OCI-LY1 (cell line): ENCODE results near the gene PRKCA.

Experiments
- H2AFZ ChIP-seq: fragments of 200-600 bp; sonication (generic), shearing (Covaris generic); 2 replicates; pipeline ENCODE4 v1.6.0; 2014; ENCODE audit warnings: antibody characterized with exemption, mild to moderate bottlenecking, low read length
- H3F3A ChIP-seq: fragments of 200-600 bp; sonication (generic), shearing (Covaris generic); 2 replicates; pipeline ENCODE4 v1.6.0; 2014; ENCODE audit warnings: mild to moderate bottlenecking, antibody characterized with exemption, low read length, moderate library complexity; ENCODE audit not compliant: insufficient read depth
- H3K27ac ChIP-seq: fragments of 200-600 bp; sonication (generic); 2 replicates; pipeline ENCODE4 v1.5.1; 2014; ENCODE audit warnings: low read length, mixed run types, mild to moderate bottlenecking, low read depth; ENCODE audit not compliant: poor library complexity, severe bottlenecking
- H3K27me3 ChIP-seq: fragments of 200-600 bp; sonication (generic); 2 replicates; pipeline ENCODE4 v1.6.0; 2014; ENCODE audit warnings: antibody characterized with exemption, mild to moderate bottlenecking, low read length, moderate library complexity; ENCODE audit not compliant: insufficient read depth
- H3K36me3 ChIP-seq: fragments of 200-600 bp; sonication (generic); 2 replicates; pipeline ENCODE4 v1.6.1; 2014; ENCODE audit warnings: mild to moderate bottlenecking, antibody characterized with exemption, low read length, moderate library complexity, mixed read lengths; ENCODE audit not compliant: insufficient read depth
- H3K4me1 ChIP-seq: fragments of 200-600 bp; sonication (generic); 2 replicates; pipeline ENCODE4 v1.5.1; 2014; ENCODE audit warnings: mild to moderate bottlenecking, low read length, moderate library complexity; ENCODE audit not compliant: insufficient read depth, severe bottlenecking
- H3K4me2 ChIP-seq: fragments of 200-600 bp; sonication (generic), shearing (Covaris generic); 2 replicates; pipeline ENCODE4 v1.6.1; 2014; ENCODE audit warnings: low read length
- H3K4me3 ChIP-seq: fragments of 200-600 bp; sonication (generic); 2 replicates; pipeline ENCODE4 v1.5.1; 2014; ENCODE audit warnings: low read length, low read depth, mild to moderate bottlenecking, mixed read lengths; ENCODE audit not compliant: poor library complexity, severe bottlenecking
- H3K79me2 ChIP-seq: fragments of 200-600 bp; shearing (Covaris generic); 2 replicates; pipeline ENCODE4 v1.6.1; 2016; ENCODE audit warnings: mixed run types, low read length, mixed read lengths; ENCODE audit not compliant: insufficient read depth
- H3K9ac ChIP-seq: fragments of 200-600 bp; sonication (generic), shearing (Covaris generic); 2 replicates; pipeline ENCODE4 v1.6.1; 2014; ENCODE audit warnings: mild to moderate bottlenecking, low read length, mixed read lengths
- H3K9me2 ChIP-seq: fragments of 200-600 bp; sonication (generic), shearing (Covaris generic); 2 replicates; pipeline ENCODE4 v1.6.1; 2014; ENCODE audit warnings: low read depth, mild to moderate bottlenecking, low read length, mixed read lengths
- H3K9me3 ChIP-seq: fragments of 200-600 bp; shearing (Covaris generic); 2 replicates; pipeline ENCODE4 v1.6.1; 2014; ENCODE audit warnings: low read length, mixed read lengths
- H4K20me1 ChIP-seq: fragments of 200-600 bp; sonication (generic), shearing (Covaris generic); 2 replicates; pipeline ENCODE4 v1.6.0; 2016; ENCODE audit warnings: mild to moderate bottlenecking, low read length; ENCODE audit not compliant: insufficient read depth
- EZH2 ChIP-seq: fragments of 200-600 bp; sonication (generic), shearing (Covaris generic); IDR thresholded peaks from 2 replicates; pipeline ENCODE4 v1.8.0; 2017; ENCODE audit warnings: borderline replicate concordance, mixed run types, mild to moderate bottlenecking, antibody characterized with exemption, low read length, moderate library complexity, mixed read lengths
- TF ChIP-seq, protein P1 (sequence below): fragments of 200-600 bp; sonication (generic), shearing (Covaris generic); IDR thresholded peaks from 2 replicates; pipeline ENCODE4 v1.5.1; 2017; ENCODE audit warnings: mild to moderate bottlenecking, antibody characterized with exemption, low read length, moderate library complexity, mixed read lengths

The PRKCA gene

DNA sequence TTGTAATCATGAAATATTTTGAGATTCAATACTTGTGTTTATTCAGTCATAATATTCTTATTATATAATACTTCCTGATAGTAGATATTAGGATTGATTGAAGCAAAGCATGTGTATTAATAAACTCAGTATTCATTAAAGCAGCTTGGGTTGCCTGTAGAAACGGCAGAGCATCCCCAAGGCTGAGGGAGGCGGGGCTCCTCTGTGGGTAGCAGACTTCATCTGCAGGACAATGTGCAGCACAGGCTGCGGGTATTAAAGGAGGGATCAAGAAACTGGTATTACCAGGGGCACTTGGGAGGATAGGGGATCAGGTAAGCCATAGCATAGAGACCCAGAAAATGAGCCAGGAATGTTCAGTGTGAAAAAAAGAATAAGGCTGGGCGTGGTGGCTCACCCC is 213.6 kb downstream of the PRKCA start:
- Histone ChIP-seq H3K4me2 (no peak overlapping the region), H3K4me3 (no peak overlapping the region), H3K9me3 (no peaks in the 10 kb centered on the region), H3K27me3 (no peaks in the 10 kb centered on the region), H2AFZ (no peak overlapping the region), H3K27ac (no peak overlapping the region), H3K36me3 (no peaks in the 10 kb centered on the region), H4K20me1 (no peaks in the 10 kb centered on the region), H3K9ac (no peak overlapping the region), H3K79me2 (no peaks in the 10 kb centered on the region), H3K9me2 (no peaks in the 10 kb centered on the region), H3F3A (no peaks in the 10 kb centered on the region), H3K4me1 (peaks cover 17% of the 10 kb centered on the region)
- TF ChIP-seq EZH2, result no peak
- TF ChIP-seq, protein P1, sequence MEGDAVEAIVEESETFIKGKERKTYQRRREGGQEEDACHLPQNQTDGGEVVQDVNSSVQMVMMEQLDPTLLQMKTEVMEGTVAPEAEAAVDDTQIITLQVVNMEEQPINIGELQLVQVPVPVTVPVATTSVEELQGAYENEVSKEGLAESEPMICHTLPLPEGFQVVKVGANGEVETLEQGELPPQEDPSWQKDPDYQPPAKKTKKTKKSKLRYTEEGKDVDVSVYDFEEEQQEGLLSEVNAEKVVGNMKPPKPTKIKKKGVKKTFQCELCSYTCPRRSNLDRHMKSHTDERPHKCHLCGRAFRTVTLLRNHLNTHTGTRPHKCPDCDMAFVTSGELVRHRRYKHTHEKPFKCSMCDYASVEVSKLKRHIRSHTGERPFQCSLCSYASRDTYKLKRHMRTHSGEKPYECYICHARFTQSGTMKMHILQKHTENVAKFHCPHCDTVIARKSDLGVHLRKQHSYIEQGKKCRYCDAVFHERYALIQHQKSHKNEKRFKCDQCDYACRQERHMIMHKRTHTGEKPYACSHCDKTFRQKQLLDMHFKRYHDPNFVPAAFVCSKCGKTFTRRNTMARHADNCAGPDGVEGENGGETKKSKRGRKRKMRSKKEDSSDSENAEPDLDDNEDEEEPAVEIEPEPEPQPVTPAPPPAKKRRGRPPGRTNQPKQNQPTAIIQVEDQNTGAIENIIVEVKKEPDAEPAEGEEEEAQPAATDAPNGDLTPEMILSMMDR, result no peak

DNA sequence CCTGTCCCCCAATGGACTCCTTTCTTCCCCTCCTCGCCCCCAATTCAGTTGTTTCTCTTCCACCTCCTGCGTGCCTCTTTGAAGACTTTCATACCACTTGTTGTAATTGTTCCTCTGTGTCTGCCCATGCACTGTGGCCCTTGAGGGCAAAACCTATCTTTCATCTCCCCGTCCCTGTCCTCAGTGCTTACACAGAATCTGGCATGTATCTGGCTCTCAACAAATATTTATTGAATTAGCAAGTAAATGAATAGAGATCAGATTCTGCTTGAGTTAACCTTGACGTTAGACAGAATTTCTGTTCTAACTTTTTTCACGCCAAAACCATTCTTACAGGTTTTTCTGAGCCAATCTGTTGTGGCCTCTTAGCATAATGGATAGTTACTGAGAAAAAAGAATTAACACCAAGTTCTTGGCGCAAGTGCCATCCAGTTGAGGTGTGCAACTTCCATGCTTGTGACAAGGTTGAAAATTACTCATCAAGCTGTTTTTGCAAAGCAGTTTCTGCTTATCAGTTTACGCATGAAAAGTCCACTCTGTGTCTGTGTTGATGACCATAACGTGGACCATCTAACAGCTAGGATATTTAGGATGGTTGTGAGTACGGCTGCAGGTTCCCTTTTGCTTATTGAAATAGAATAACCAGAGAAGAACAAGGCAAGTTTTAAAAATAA is 215.1 kb downstream of the PRKCA start:
- Histone ChIP-seq H3K27ac (peak overlapping the region; percentile 53), H3K36me3 (no peaks in the 10 kb centered on the region), H2AFZ (no peak overlapping the region), H3F3A (no peaks in the 10 kb centered on the region), H3K9me3 (no peaks in the 10 kb centered on the region), H3K9ac (no peak overlapping the region; the same call in 1 of the 2 replicates), H4K20me1 (no peaks in the 10 kb centered on the region), H3K79me2 (no peaks in the 10 kb centered on the region), H3K4me1 (peaks cover 24% of the 10 kb centered on the region), H3K4me2 (peak overlapping the region; percentile 28; the same call in 1 of the 2 replicates), H3K4me3 (no peak overlapping the region), H3K9me2 (no peaks in the 10 kb centered on the region), H3K27me3 (no peaks in the 10 kb centered on the region)
- no peak for TF ChIP-seq EZH2
- TF ChIP-seq, protein P1, result no peak

DNA sequence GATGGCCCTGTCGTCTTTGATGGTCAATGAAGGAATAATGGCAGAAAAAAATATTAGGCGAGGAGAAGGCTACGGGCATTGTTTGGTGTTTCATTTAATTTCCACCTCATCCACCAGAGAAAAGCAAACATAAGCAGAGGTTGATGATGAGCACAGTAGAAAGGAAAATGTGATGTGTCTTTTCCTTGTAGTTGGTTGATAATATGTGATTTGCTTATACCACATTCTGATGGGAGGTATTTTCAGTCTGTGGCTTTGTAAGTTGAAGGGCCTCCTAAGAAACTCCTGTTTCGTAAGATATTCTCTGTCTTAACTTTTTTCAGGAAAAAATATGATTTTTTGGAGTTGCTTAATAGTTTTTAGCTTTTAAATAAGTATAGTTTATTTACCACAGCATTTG is 215.7 kb downstream of the PRKCA start:
- H3K36me3 ChIP-seq, result no peaks in the 10 kb centered on the region
- TF ChIP-seq, protein P1, result no peak
- TF ChIP-seq EZH2, result no peak
- no peak overlapping the region for H3K4me3 ChIP-seq
- no peaks in the 10 kb centered on the region for H4K20me1 ChIP-seq
- no peaks in the 10 kb centered on the region for H3K79me2 ChIP-seq
- peak overlapping the region; percentile 53 for H3K27ac ChIP-seq
- no peaks in the 10 kb centered on the region for H3K27me3 ChIP-seq
- peaks cover 25% of the 10 kb centered on the region for H3K4me1 ChIP-seq
- H3K9me2 ChIP-seq, result no peaks in the 10 kb centered on the region
- H2AFZ ChIP-seq, result no peak overlapping the region
- no peaks in the 10 kb centered on the region for H3F3A ChIP-seq
- H3K4me2 ChIP-seq, result peak overlapping the region; percentile 28; the same call in 1 of the 2 replicates
- no peak overlapping the region; the same call in 1 of the 2 replicates for H3K9ac ChIP-seq
- H3K9me3 ChIP-seq, result no peaks in the 10 kb centered on the region
